DOHH2 (cell line): ENCODE results near the gene ATAD3C.

Source experiments
- H3F3A ChIP-seq: fragments of 200-600 bp; sonication (generic), shearing (Covaris generic); 2 replicates; pipeline ENCODE4 v1.6.0; 2016; ENCODE audit warnings: antibody characterized with exemption, mild to moderate bottlenecking; ENCODE audit not compliant: control insufficient read depth, insufficient read depth
- H3K27ac ChIP-seq: fragments of 200-600 bp; sonication (generic); 2 replicates; pipeline ENCODE4 v1.5.1; 2014; ENCODE audit warnings: low read depth, mild to moderate bottlenecking, low read length, moderate library complexity
- H3K27me3 ChIP-seq: fragments of 200-600 bp; sonication (generic); 2 replicates; pipeline ENCODE4 v1.6.1; 2014; ENCODE audit warnings: mild to moderate bottlenecking, low read length, mixed read lengths; ENCODE audit not compliant: control insufficient read depth
- H3K36me3 ChIP-seq: fragments of 200-600 bp; sonication (generic); 2 replicates; pipeline ENCODE4 v1.6.1; 2014; ENCODE audit warnings: mild to moderate bottlenecking, low read length, moderate library complexity, mixed read lengths; ENCODE audit not compliant: control insufficient read depth
- H3K4me1 ChIP-seq: fragments of 200-600 bp; sonication (generic); 2 replicates; pipeline ENCODE4 v1.6.1; 2014; ENCODE audit warnings: mild to moderate bottlenecking, low read length, mixed read lengths; ENCODE audit not compliant: control insufficient read depth
- H3K4me2 ChIP-seq: fragments of 200-600 bp; sonication (generic); 2 replicates; pipeline ENCODE4 v1.6.0; 2014; ENCODE audit warnings: mild to moderate bottlenecking, low read length, moderate library complexity
- H3K4me3 ChIP-seq: fragments of 200-600 bp; sonication (generic); 2 replicates; pipeline ENCODE4 v1.5.1; 2014; ENCODE audit warnings: mild to moderate bottlenecking, low read length, mixed read lengths
- H3K79me2 ChIP-seq: fragments of 200-600 bp; sonication (generic); 2 replicates; pipeline ENCODE4 v1.6.1; 2014; ENCODE audit warnings: mild to moderate bottlenecking, low read length, mixed read lengths; ENCODE audit not compliant: control insufficient read depth
- H3K9me2 ChIP-seq: fragments of 200-600 bp; sonication (generic); replicated peaks from 2 replicates; pipeline ENCODE4 v1.6.1; 2014; ENCODE audit warnings: mild to moderate bottlenecking, low read length, mixed read lengths; ENCODE audit not compliant: control insufficient read depth
- H3K9me3 ChIP-seq: fragments of 200-600 bp; sonication (generic); 2 replicates; pipeline ENCODE4 v1.6.1; 2014; ENCODE audit warnings: antibody characterized with exemption, low read length, mixed read lengths; ENCODE audit not compliant: control insufficient read depth, insufficient read depth
- H4K20me1 ChIP-seq: fragments of 200-600 bp; sonication (generic); 2 replicates; pipeline ENCODE4 v1.6.0; 2014; ENCODE audit warnings: low read depth, mild to moderate bottlenecking, antibody characterized with exemption, low read length, moderate library complexity; ENCODE audit not compliant: control insufficient read depth, insufficient read depth
- EZH2phosphoT487 ChIP-seq: fragments of 200-600 bp; sonication (generic); IDR thresholded peaks from 2 replicates; pipeline ENCODE4 v1.6.1; 2017; ENCODE audit warnings: borderline replicate concordance, mild to moderate bottlenecking, antibody characterized with exemption, low read length, moderate library complexity, mixed read lengths
- TF ChIP-seq, protein P1 (sequence below): fragments of 200-600 bp; sonication (generic); IDR thresholded peaks from one replicate; pipeline ENCODE4 v1.5.1; 2014; ENCODE audit warnings: antibody characterized with exemption, mild to moderate bottlenecking, low read depth, low read length; ENCODE audit not compliant: poor library complexity, severe bottlenecking

ATAD3C gene

DNA sequence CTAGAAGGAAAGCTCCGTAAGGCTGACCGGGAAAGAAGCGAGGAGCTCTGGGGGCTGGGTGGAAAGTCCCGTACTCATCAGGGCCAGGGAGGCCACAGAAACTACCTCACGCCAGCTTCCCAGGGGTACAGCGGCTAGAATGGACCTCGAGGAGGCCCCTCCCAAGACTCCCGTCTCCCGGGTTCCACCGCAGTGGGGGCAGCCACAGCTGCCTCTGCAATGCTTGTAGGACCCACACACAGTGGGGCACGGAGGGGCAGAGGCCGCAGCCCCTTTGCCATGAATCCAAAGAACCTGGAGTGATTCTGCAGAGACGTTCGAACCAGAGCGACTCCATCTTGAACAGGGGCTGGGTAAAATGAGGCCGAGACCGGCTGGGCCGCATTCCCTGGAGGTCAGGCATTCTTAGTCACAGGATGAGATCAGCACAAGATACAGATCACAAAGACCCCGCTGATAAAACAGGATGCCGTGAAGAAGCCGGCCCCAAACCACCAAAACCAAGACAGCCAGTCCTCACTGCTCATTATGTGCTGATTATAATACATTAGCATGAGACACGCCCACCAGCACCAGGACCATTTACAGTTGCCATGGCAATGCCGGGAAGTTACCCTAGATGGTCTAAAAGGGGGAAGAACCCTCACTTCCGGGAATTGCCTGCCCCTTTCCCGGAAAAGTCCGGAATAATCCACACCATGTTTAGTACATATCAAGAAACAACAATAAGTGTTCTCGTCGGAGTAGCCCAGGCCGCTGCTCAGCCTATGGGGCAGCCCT, 26.8 kb upstream of the ATAD3C start:
- H3K4me3 ChIP-seq = no peak overlapping the region
- H4K20me1 ChIP-seq = 0 out of 2 replicates have a peak, but pooled peaks cover 3% of the 10 kb centered on the region
- no peaks in the 10 kb centered on the region for H3K4me1 ChIP-seq
- H3K4me2 ChIP-seq = no peak overlapping the region
- H3K36me3 ChIP-seq = no peaks in the 10 kb centered on the region
- H3K79me2 ChIP-seq = no peaks in the 10 kb centered on the region
- H3K9me2 ChIP-seq = no peaks in the 10 kb centered on the region
- peaks cover 17% of the 10 kb centered on the region for H3K27me3 ChIP-seq
- H3F3A ChIP-seq = no peaks in the 10 kb centered on the region
- H3K27ac ChIP-seq = no peak overlapping the region
- H3K9me3 ChIP-seq = no peaks in the 10 kb centered on the region
- TF ChIP-seq, protein P1, sequence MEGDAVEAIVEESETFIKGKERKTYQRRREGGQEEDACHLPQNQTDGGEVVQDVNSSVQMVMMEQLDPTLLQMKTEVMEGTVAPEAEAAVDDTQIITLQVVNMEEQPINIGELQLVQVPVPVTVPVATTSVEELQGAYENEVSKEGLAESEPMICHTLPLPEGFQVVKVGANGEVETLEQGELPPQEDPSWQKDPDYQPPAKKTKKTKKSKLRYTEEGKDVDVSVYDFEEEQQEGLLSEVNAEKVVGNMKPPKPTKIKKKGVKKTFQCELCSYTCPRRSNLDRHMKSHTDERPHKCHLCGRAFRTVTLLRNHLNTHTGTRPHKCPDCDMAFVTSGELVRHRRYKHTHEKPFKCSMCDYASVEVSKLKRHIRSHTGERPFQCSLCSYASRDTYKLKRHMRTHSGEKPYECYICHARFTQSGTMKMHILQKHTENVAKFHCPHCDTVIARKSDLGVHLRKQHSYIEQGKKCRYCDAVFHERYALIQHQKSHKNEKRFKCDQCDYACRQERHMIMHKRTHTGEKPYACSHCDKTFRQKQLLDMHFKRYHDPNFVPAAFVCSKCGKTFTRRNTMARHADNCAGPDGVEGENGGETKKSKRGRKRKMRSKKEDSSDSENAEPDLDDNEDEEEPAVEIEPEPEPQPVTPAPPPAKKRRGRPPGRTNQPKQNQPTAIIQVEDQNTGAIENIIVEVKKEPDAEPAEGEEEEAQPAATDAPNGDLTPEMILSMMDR = no peak
- TF ChIP-seq EZH2phosphoT487 = no peak

GRCh38 chr1:1423245-1423597, 26.3 kb upstream of the ATAD3C start:
- no peak overlapping the region for H3K4me2 ChIP-seq
- no peak overlapping the region for H3K4me3 ChIP-seq
- peaks cover 17% of the 10 kb centered on the region for H3K27me3 ChIP-seq
- H3K9me2 ChIP-seq = no peaks in the 10 kb centered on the region
- no peaks in the 10 kb centered on the region for H3K79me2 ChIP-seq
- no peaks in the 10 kb centered on the region for H3K9me3 ChIP-seq
- TF ChIP-seq EZH2phosphoT487 = no peak
- TF ChIP-seq, protein P1 = no peak
- H3K27ac ChIP-seq = no peak overlapping the region
- no peaks in the 10 kb centered on the region for H3F3A ChIP-seq
- no peaks in the 10 kb centered on the region for H3K4me1 ChIP-seq
- H4K20me1 ChIP-seq = 0 out of 2 replicates have a peak, but pooled peaks cover 3% of the 10 kb centered on the region
- no peaks in the 10 kb centered on the region for H3K36me3 ChIP-seq

DNA sequence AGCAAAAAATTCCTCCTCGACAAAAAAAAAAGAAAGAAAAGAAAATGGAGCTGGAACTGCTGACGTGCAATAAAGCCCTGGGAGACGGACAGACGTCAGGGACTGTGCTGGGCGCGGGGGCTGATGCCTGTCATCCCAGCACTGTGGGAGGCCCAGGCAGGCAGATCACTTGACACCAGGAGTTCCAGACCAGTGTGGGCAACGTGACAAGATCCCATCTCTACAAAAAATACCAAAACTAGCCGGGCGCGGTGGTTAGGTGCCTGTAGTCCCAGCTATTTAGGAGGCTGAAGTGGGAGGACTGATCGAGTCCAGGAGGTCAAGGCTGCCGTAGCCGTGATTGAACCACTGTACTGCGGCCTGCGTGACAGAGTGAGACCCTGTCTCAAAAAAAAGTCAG, 24.8 kb upstream of the ATAD3C start:
- H4K20me1 ChIP-seq = 0 out of 2 replicates have a peak, but pooled peaks cover 3% of the 10 kb centered on the region
- no peaks in the 10 kb centered on the region for H3K9me3 ChIP-seq
- H3K9me2 ChIP-seq = no peaks in the 10 kb centered on the region
- H3K4me1 ChIP-seq = no peaks in the 10 kb centered on the region
- no peaks in the 10 kb centered on the region for H3K79me2 ChIP-seq
- no peak overlapping the region for H3K4me2 ChIP-seq
- peaks cover 19% of the 10 kb centered on the region for H3K27me3 ChIP-seq
- H3K4me3 ChIP-seq = no peak overlapping the region
- TF ChIP-seq, protein P1 = no peak
- no peak for TF ChIP-seq EZH2phosphoT487
- no peaks in the 10 kb centered on the region for H3K36me3 ChIP-seq
- H3K27ac ChIP-seq = no peak overlapping the region
- H3F3A ChIP-seq = no peaks in the 10 kb centered on the region
